Adrenal gland (tissue), 5 donors: ENCODE measurements around the gene TUBA4B.

Experiments
- CTCF ChIP-seq, 6 experiments: fragments of 450-650 bp in 4 of 6; fragments of 200-600 bp in 2 of 6; sonication (generic) in 1 of 6; IDR thresholded peaks; 1 replicate in 5 of 6; 2 replicates in 1 of 6; pipeline versions ENCODE4 v1.5.1 to v1.8.0; 2016 to 2021; ENCODE audit warnings: antibody characterized with exemption in 6 of 6, mild to moderate bottlenecking in 2 of 6, moderate library complexity in 1 of 6
- POLR2A ChIP-seq, 2 donors: fragments of 450-650 bp; IDR thresholded peaks; one replicate each; pipeline ENCODE4 v1.6.1; 2017; ENCODE audit warnings: antibody characterized with exemption in 2 of 2, mild to moderate bottlenecking in 2 of 2, moderate library complexity in 1 of 2
- donor health status: DM: no; HTN: no; CAD: no.

GRCh38 chr2:219300022-219300421, 47.0 kb downstream of the TUBA4B start:
- TF ChIP-seq CTCF (IDR thresholded peaks at IDR 0.05) (no peak), POLR2A (IDR thresholded peaks at IDR 0.05) (no peak)
